Caco-2 (cell line): ENCODE data around the gene CNOT2. TPM values are rescaled to one million over a fixed set of nuclear protein-coding genes. Genes with fewer than 3 reads are reported as not detected.

Source experiments
- BruUV-seq: library from RNA; stranded (reverse); fragments of 400-500 nt; replicated peaks from 2 replicates; lab custom pipeline; 2021; lab: Mats Ljungman, UMichigan
- CTCF ChIA-PET: fragments of 300-600 bp; sonication (Branson Sonifier 250); formaldehyde crosslinking; loops from one replicate; lab custom pipeline; 2022; ENCODE audit warnings: antibody characterized with exemption; lab: Charles Lee
- POLR2A ChIA-PET: fragments of 300-600 bp; sonication (Branson Sonifier 250); formaldehyde crosslinking; loops from one replicate; lab custom pipeline; 2022; ENCODE audit warnings: antibody characterized with exemption; lab: Charles Lee
- DNase-seq, 2 experiments: peaks; one replicate each; pipeline versions ENCODE4 v3.0.0 to v3.0.0-alpha.2; 2020 to 2022
- H3K27me3 ChIP-seq: replicated peaks from 2 replicates; pipeline ENCODE4 v1.6.0; 2011; ENCODE audit warnings: low read length; ENCODE audit not compliant: control insufficient read depth, insufficient read depth
- H3K36me3 ChIP-seq: 2 replicates; pipeline ENCODE4 v1.5.1; 2011; ENCODE audit warnings: low read length; ENCODE audit not compliant: control insufficient read depth, insufficient read depth
- H3K4me1 ChIP-seq: fragments of 250-450 bp; sonication (Bioruptor Pico); 2 replicates; pipeline ENCODE4 v1.5.1; 2020; ENCODE audit warnings: mild to moderate bottlenecking
- H3K4me3 ChIP-seq: 2 replicates; pipeline ENCODE4 v1.5.1; 2011; ENCODE audit warnings: low read depth, mild to moderate bottlenecking, control low read depth, low read length
- H3K9me3 ChIP-seq: fragments of 250-450 bp; sonication (Bioruptor Pico); 2 replicates; pipeline ENCODE4 v1.5.1; 2020; ENCODE audit warnings: mild to moderate bottlenecking, moderate library complexity
- H3K27ac Mint-ChIP-seq: one replicate; pipeline ENCODE4 v1.8.0; 2022; ENCODE audit warnings: mixed read lengths; ENCODE audit not compliant: unreplicated experiment
- H3K27me3 Mint-ChIP-seq: one replicate; pipeline ENCODE4 v1.8.0; 2022; ENCODE audit warnings: mixed read lengths; ENCODE audit not compliant: insufficient read depth, unreplicated experiment
- H3K36me3 Mint-ChIP-seq: one replicate; pipeline ENCODE4 v1.8.0; 2022; ENCODE audit warnings: mild to moderate bottlenecking, mixed read lengths; ENCODE audit not compliant: insufficient read depth, unreplicated experiment
- H3K4me1 Mint-ChIP-seq: one replicate; pipeline ENCODE4 v1.8.0; 2022; ENCODE audit warnings: low read depth, mixed read lengths; ENCODE audit not compliant: unreplicated experiment
- H3K4me3 Mint-ChIP-seq: one replicate; pipeline ENCODE4 v1.8.0; 2022; ENCODE audit warnings: mild to moderate bottlenecking, moderate library complexity, mixed read lengths; ENCODE audit not compliant: unreplicated experiment
- H3K9me3 Mint-ChIP-seq: one replicate; pipeline ENCODE4 v1.8.0; 2022; ENCODE audit warnings: mixed read lengths; ENCODE audit not compliant: unreplicated experiment
- CTCF ChIP-seq, 2 experiments: fragments of 200-600 bp in 1 of 2; IDR thresholded peaks; 1 replicate in 1 of 2; 2 replicates in 1 of 2; pipeline versions ENCODE4 v1.5.1 to v1.8.0; 2011 to 2022; ENCODE audit warnings: antibody characterized with exemption in 1 of 2, control low read depth in 1 of 2, inconsistent platforms in 1 of 2, low read depth in 1 of 2, low read length in 1 of 2, mild to moderate bottlenecking in 1 of 2, moderate library complexity in 1 of 2; ENCODE audit not compliant: insufficient read depth in 1 of 2, severe bottlenecking in 1 of 2, unreplicated experiment in 1 of 2
- intact Hi-C: fragments of 100-400 bp; cut with micrococcal nuclease; formaldehyde crosslinking; loops from one replicate; pipeline ENCODE4 v1.10.0; 2022; ENCODE audit not compliant: unreplicated experiment
- total RNA-seq: library from RNA; stranded (reverse); gene quantifications from 2 replicates; pipeline ENCODE4 v1.2.3, GENCODE V29; 2022

Gene CNOT2
- total RNA-seq, 1 experiment from 2014 or later, result 83.5 TPM

DNA sequence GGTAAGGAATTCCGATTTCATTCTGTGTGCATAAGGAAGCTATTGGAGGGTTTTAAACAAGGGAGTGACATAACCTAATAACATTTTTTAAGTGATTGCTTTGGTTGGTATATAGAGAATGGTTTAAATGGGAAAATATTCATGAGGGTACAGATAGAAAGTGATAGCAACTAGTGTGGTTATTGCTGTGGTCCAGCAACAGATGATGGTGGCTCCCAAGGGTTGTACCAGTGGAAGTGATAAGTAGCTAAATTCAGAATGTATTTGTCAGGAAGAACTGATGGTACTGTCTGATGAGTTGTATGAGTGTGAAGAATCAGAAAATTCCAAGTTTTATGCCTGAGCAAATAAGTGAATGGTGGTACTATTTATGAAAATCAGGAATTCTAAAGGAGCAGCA lies 2.6 kb upstream of the CNOT2 start:
- POLR2A ChIA-PET, result no interaction called here
- CTCF ChIA-PET, result no interaction called here
- Histone ChIP-seq H3K4me1 (peaks cover 37% of the 10 kb centered on the region), H3K4me3 (no peak overlapping the region), H3K36me3 (no peaks in the 10 kb centered on the region; the same call in 1 of the 2 replicates), H3K27me3 (no peaks in the 10 kb centered on the region), H3K9me3 (no peaks in the 10 kb centered on the region)
- H3K36me3 Mint-ChIP-seq, result peaks cover 23% of the 10 kb centered on the region
- H3K27ac Mint-ChIP-seq, result peak overlapping the region; percentile 39
- H3K27me3 Mint-ChIP-seq, result no peaks in the 10 kb centered on the region
- H3K9me3 Mint-ChIP-seq, result no peaks in the 10 kb centered on the region
- no peak for DNase-seq
- H3K4me3 Mint-ChIP-seq, result peak overlapping the region; percentile 10
- no peak for TF ChIP-seq CTCF (IDR thresholded peaks at IDR 0.05; ENCODE audit: insufficient read depth in 1 of 2, low read depth in 1 of 2, low read length in 1 of 2, severe bottlenecking in 1 of 2, unreplicated experiment in 1 of 2)
- no TSS peak for BruUV-seq
- H3K4me1 Mint-ChIP-seq, result peaks cover 13% of the 10 kb centered on the region
- intact Hi-C loops, result loop anchor here (5.0 to 10.0 kb wide), 2 partner anchors 127 to 336 kb away; partner anchors contain the start of gene KCNMB4

GRCh38 chr12:70241845-70242244 lies 1.4 kb upstream of the CNOT2 start:
- H3K36me3 ChIP-seq, result no peaks in the 10 kb centered on the region; the same call in 1 of the 2 replicates
- CTCF ChIA-PET, result no interaction called here
- POLR2A ChIA-PET, result no interaction called here

More at GRCh38 chr12:70241845-70242244, 1.4 kb upstream of the CNOT2 start:
- Mint-ChIP-seq H3K27me3 (no peaks in the 10 kb centered on the region), H3K27ac (peak overlapping the region; percentile 99), H3K4me1 (peaks cover 13% of the 10 kb centered on the region), H3K36me3 (peaks cover 29% of the 10 kb centered on the region), H3K9me3 (no peaks in the 10 kb centered on the region), H3K4me3 (peak overlapping the region; percentile 99)
- no peaks in the 10 kb centered on the region for H3K27me3 ChIP-seq
- H3K4me1 ChIP-seq, result peaks cover 32% of the 10 kb centered on the region
- no peaks in the 10 kb centered on the region for H3K9me3 ChIP-seq
- no peak for DNase-seq
- TF ChIP-seq CTCF (IDR thresholded peaks at IDR 0.05; ENCODE audit: insufficient read depth in 1 of 2, low read depth in 1 of 2, low read length in 1 of 2, severe bottlenecking in 1 of 2, unreplicated experiment in 1 of 2), result no peak
- H3K4me3 ChIP-seq, result peak overlapping the region; percentile 78
- no TSS peak for BruUV-seq
- intact Hi-C loops, result loop anchor here (2.0 to 10.0 kb wide), 3 partner anchors 25 to 337 kb away; partner anchors contain the start of gene KCNMB4
